HepG2 (cell line): ENCODE data around the gene LYRM7. TPM values are rescaled to one million over a fixed set of nuclear protein-coding genes. Genes with fewer than 3 reads are reported as not detected.

Source experiments
- ARHGAP35 ChIP-seq: sonication (generic); formaldehyde crosslinking; IDR thresholded peaks from 2 replicates; pipeline ENCODE4 v1.9.0; 2022; ENCODE audit warnings: mild to moderate bottlenecking, inconsistent platforms, moderate library complexity, missing genetic modification reagents, borderline replicate concordance
- ARID5B ChIP-seq: IDR thresholded peaks from 2 replicates; pipeline ENCODE4 v1.4.0; 2020; ENCODE audit warnings: mild to moderate bottlenecking, missing genetic modification reagents
- GMEB2 ChIP-seq: IDR thresholded peaks from 2 replicates; pipeline ENCODE4 v1.6.1; 2016; ENCODE audit warnings: missing biosample characterization, missing genetic modification reagents, low read depth
- IRF9 ChIP-seq: sonication (generic); formaldehyde crosslinking; IDR thresholded peaks from 2 replicates; pipeline ENCODE4 v1.8.0; 2022; ENCODE audit warnings: missing genetic modification reagents, mild to moderate bottlenecking, borderline replicate concordance
- MEF2D ChIP-seq: sonication (generic); formaldehyde crosslinking; IDR thresholded peaks from 2 replicates; pipeline ENCODE4 v1.5.1; 2020; ENCODE audit warnings: mild to moderate bottlenecking, missing genetic modification reagents
- NPAS2 ChIP-seq: sonication (generic); formaldehyde crosslinking; IDR thresholded peaks from 2 replicates; pipeline ENCODE4 v1.8.0; 2022; ENCODE audit warnings: mild to moderate bottlenecking, missing genetic modification reagents, borderline replicate concordance
- PAWR ChIP-seq: sonication (generic); formaldehyde crosslinking; IDR thresholded peaks from 2 replicates; pipeline ENCODE4 v1.4.0; 2020; ENCODE audit warnings: missing genetic modification reagents, mild to moderate bottlenecking, borderline replicate concordance
- SP5 ChIP-seq: IDR thresholded peaks from 2 replicates; pipeline ENCODE4 v1.6.1; 2016; ENCODE audit warnings: low read depth, borderline replicate concordance
- TARDBP ChIP-seq: sonication (generic); formaldehyde crosslinking; IDR thresholded peaks from 2 replicates; pipeline ENCODE4 v1.8.0; 2022; ENCODE audit warnings: mild to moderate bottlenecking, missing genetic modification reagents
- ZBTB20 ChIP-seq: sonication (generic); formaldehyde crosslinking; IDR thresholded peaks from 2 replicates; pipeline ENCODE4 v1.8.1; 2023; ENCODE audit warnings: missing genetic modification reagents, low read depth, mild to moderate bottlenecking, borderline replicate concordance
- ZKSCAN8 ChIP-seq: IDR thresholded peaks from 2 replicates; pipeline ENCODE4 v1.6.1; 2016; ENCODE audit warnings: borderline replicate concordance, missing genetic modification reagents, missing compliant biosample characterization
- ZNF180 ChIP-seq: sonication (generic); formaldehyde crosslinking; IDR thresholded peaks from 2 replicates; pipeline ENCODE4 v1.4.0; 2020; ENCODE audit warnings: low read depth, missing genetic modification reagents, borderline replicate concordance
- ZNF383 ChIP-seq: sonication (generic); formaldehyde crosslinking; IDR thresholded peaks from 2 replicates; pipeline ENCODE4 v1.4.0; 2020; ENCODE audit warnings: missing genetic modification reagents, mild to moderate bottlenecking, borderline replicate concordance
- ZNF468 ChIP-seq: sonication (generic); formaldehyde crosslinking; IDR thresholded peaks from 2 replicates; pipeline ENCODE4 v1.8.0; 2022; ENCODE audit warnings: mild to moderate bottlenecking, moderate library complexity, missing genetic modification reagents
- ZNF567 ChIP-seq: sonication (generic); formaldehyde crosslinking; IDR thresholded peaks from 2 replicates; pipeline ENCODE4 v1.8.1; 2023; ENCODE audit warnings: mild to moderate bottlenecking, missing genetic modification reagents, borderline replicate concordance
- ZNF674 ChIP-seq: sonication (generic); formaldehyde crosslinking; IDR thresholded peaks from 2 replicates; pipeline ENCODE4 v1.5.0; 2020; ENCODE audit warnings: low read depth, mild to moderate bottlenecking, missing genetic modification reagents
- ZNF713 ChIP-seq: sonication (generic); formaldehyde crosslinking; IDR thresholded peaks from 2 replicates; pipeline ENCODE4 v1.4.0; 2020; ENCODE audit warnings: mild to moderate bottlenecking, missing genetic modification reagents
- polyA plus RNA-seq, 8 experiments: library from polyadenylated mRNA; depleted of rRNA in 3 of 8; stranded (reverse) in 7 of 8; unstranded in 1 of 8; fragments of >200 nt; fragmentation: Illumina TruSeq in 4 of 8; extraction: Trizol in 4 of 8; gene quantifications; 2 replicates each; pipeline versions ENCODE4 v1.2.1 to v1.2.3, GENCODE V29; 2011 to 2016; ENCODE audit warnings: low read depth in 4 of 8, missing spikeins in 1 of 8, mixed read lengths in 1 of 8; ENCODE audit not compliant: insufficient read depth in 1 of 8
- total RNA-seq, 5 experiments: library from RNA; depleted of rRNA; stranded (reverse); fragments of >200 nt; fragmentation: Illumina TruSeq; extraction: Trizol; gene quantifications; 2 replicates each; pipeline ENCODE4 v1.2.3, GENCODE V29; 2016; ENCODE audit warnings: low read depth in 1 of 5
- TF ChIP-seq, protein P1 (sequence below): conservative IDR thresholded peaks from 2 replicates; pipeline ENCODE4 v1.6.1; 2018; ENCODE audit warnings: missing genetic modification reagents

The LYRM7 gene
- total and polyA plus RNA-seq, 2 of the 13 experiments (the other 11 are each of a cell fraction or from before 2014, with no cell fraction given): 3.0 to 5.5 TPM

GRCh38 chr5:131165119-131165727, 5.5 kb upstream of the LYRM7 start, which contains the start of gene HINT1 (continued):
- TF ChIP-seq GMEB2 (CRISPR knock-in tag): no peak
- TF ChIP-seq ZNF180: no peak
- 0 out of 2 replicates have a peak, but pooled peaks have one; percentile 42 for TF ChIP-seq MEF2D (CRISPR knock-in tag)
- TF ChIP-seq ARID5B: peak; percentile 45; the same call in 1 of the 2 replicates
- TF ChIP-seq ARHGAP35 (CRISPR knock-in tag): no peak
- no peak for TF ChIP-seq ZNF674
- TF ChIP-seq SP5 (CRISPR knock-in tag): no peak; the same call in 1 of the 2 replicates
- TF ChIP-seq ZNF383 (CRISPR knock-in tag): no peak
- no peak for TF ChIP-seq ZNF468 (CRISPR knock-in tag)
- no peak for TF ChIP-seq IRF9 (CRISPR knock-in tag)
- 0 out of 2 replicates have a peak, but pooled peaks have one; percentile 29 for TF ChIP-seq ZNF713 (CRISPR knock-in tag)
- TF ChIP-seq, protein P1, sequence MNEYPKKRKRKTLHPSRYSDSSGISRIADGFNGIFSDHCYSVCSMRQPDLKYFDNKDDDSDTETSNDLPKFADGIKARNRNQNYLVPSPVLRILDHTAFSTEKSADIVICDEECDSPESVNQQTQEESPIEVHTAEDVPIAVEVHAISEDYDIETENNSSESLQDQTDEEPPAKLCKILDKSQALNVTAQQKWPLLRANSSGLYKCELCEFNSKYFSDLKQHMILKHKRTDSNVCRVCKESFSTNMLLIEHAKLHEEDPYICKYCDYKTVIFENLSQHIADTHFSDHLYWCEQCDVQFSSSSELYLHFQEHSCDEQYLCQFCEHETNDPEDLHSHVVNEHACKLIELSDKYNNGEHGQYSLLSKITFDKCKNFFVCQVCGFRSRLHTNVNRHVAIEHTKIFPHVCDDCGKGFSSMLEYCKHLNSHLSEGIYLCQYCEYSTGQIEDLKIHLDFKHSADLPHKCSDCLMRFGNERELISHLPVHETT (CRISPR knock-in tag): no peak
- TF ChIP-seq TARDBP (CRISPR knock-in tag): no peak
- TF ChIP-seq ZNF567: no peak
- no peak for TF ChIP-seq ZBTB20 (CRISPR knock-in tag)
- no peak for TF ChIP-seq NPAS2 (CRISPR knock-in tag)
- no peak for TF ChIP-seq ZKSCAN8 (CRISPR knock-in tag)
- no peak; the same call in 1 of the 2 replicates for TF ChIP-seq PAWR
